Dendritic cell treated with granulocyte-macrophage colony-stimulating factor and Interleukin-4, amounts not matched to agents 40 ng/mL and 50 ng/mL, for 4 days (primary cell): ENCODE results near the gene DCAF11.

Source experiments
- H3K27ac Mint-ChIP-seq: one replicate; pipeline ENCODE4 v1.8.0; 2022; ENCODE audit warnings: mild to moderate bottlenecking, mixed read lengths
- H3K27me3 Mint-ChIP-seq: one replicate; pipeline ENCODE4 v1.8.0; 2022; ENCODE audit warnings: mild to moderate bottlenecking, mixed read lengths
- H3K36me3 Mint-ChIP-seq: one replicate; pipeline ENCODE4 v1.8.0; 2022; ENCODE audit warnings: low read depth, mixed read lengths
- H3K4me1 Mint-ChIP-seq: one replicate; pipeline ENCODE4 v1.8.0; 2022; ENCODE audit warnings: low read depth, mixed read lengths
- H3K4me3 Mint-ChIP-seq: one replicate; pipeline ENCODE4 v1.8.0; 2022; ENCODE audit warnings: mild to moderate bottlenecking, moderate library complexity, mixed read lengths
- H3K9me3 Mint-ChIP-seq: one replicate; pipeline ENCODE4 v1.8.0; 2022; ENCODE audit warnings: mixed read lengths
- intact Hi-C: fragments of 100-400 bp; cut with micrococcal nuclease; formaldehyde crosslinking; loops from one replicate; pipeline ENCODE4 v1.15.0; 2022

The DCAF11 gene

DNA sequence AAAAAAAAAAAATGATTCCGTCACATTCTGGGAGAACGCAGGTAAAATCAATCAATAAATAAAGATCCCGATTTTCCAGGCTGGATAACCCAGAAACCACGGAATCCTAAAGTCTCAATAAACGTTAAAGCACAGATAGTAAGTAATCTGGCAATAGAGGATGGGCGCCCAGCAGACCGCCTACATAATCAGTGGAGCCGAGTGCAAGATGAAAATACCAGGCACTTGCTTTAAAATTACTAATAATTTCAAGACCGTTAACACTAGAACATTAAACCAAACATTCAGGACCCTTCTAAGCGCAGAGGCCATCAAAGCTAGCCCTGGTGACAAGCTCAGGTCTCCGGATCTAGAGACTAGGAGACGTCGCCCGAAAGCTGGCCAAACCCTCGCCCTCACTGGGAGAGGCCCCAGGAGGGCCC, 1.2 kb upstream of the DCAF11 start:
- Mint-ChIP-seq H3K9me3 (no peaks in the 10 kb centered on the region), H3K27ac (peak overlapping the region; percentile 100), H3K27me3 (no peaks in the 10 kb centered on the region), H3K36me3 (peaks cover 45% of the 10 kb centered on the region), H3K4me1 (peaks cover 47% of the 10 kb centered on the region), H3K4me3 (peak overlapping the region; percentile 88)
- intact Hi-C loops = loop anchor here (10.0 kb wide), 1 partner anchor 101 kb away; the partner anchor contains the start of genes CHMP4A and MDP1

DNA sequence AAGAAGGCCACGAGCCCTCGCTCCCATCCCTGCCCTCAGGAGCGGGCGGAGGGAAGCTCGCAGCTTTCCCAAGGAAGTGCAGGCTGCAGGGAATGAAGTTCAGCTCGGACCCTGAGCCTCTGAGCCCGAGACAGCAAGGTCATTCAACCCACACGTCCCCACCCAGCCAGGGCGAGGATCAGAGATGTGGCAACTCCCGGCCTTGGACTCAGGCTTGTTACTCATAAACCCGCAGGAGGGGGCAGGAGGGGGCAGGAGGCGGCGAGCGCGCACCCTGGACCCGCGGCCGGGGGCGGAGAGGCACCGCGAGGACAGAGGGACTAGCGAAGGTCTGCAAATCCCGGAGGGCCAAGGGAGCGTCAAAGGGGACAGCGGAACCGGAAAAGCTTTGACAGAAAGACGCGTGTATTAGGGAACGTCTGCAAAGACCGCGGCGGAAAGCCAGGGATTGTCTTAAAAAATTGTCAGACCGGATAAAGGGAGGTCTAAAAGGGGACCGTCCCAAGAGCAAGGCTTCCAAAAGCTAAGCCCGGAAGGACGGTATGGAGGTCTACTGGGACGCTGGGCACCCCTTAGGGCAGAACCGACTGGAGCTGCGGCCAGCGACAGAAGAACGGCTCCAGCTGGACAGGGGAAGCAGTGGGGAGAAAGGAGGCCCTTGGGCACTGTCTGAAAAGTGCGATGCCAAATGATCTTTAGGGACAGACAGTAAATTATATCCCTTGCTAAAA, 611 bp upstream of the DCAF11 start:
- Mint-ChIP-seq H3K27ac (peak overlapping the region; percentile 100), H3K4me3 (peak overlapping the region; percentile 88), H3K36me3 (peaks cover 51% of the 10 kb centered on the region), H3K27me3 (no peaks in the 10 kb centered on the region), H3K9me3 (no peaks in the 10 kb centered on the region), H3K4me1 (peaks cover 42% of the 10 kb centered on the region)
- intact Hi-C loops = loop anchor here (1.0 to 10.0 kb wide), 6 partner anchors 20 to 101 kb away; partner anchors contain the start of genes CHMP4A, EMC9, IPO4 and IRF9

DNA sequence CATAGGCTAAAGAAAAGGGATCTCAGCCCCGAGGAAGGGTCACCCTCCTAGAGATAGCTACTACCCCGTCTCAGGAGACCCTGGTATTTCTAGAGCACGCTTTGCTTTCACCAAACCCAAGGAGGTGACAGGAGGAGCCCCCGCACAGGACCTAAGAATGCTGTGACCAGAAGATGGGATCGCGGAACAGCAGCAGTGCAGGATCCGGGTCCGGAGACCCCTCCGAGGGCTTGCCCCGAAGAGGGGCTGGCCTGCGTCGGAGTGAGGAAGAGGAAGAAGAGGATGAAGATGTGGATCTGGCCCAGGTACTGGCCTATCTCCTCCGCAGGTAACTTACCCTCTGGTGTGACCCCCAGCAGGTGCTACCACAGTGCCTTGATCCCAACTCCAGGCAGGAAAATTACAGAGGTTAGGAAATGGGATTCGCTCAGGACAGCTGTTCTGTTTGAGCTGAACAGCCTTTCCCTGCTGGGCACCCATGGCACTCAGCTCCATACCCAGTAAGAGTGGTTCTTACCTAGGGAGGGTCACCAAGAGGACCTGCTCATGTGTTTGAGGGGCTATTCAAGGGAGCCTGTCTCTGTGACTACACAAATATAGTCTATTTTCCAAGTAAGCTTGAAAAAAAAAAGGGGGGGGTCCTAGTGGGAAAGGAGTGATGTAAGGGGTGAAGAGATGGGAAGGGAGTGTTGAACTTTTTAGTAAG, 998 bp downstream of the DCAF11 start:
- H3K27ac Mint-ChIP-seq = peak overlapping the region; percentile 100
- H3K4me3 Mint-ChIP-seq = peak overlapping the region; percentile 88
- H3K27me3 Mint-ChIP-seq = no peaks in the 10 kb centered on the region
- peaks cover 67% of the 10 kb centered on the region for H3K36me3 Mint-ChIP-seq
- no peaks in the 10 kb centered on the region for H3K9me3 Mint-ChIP-seq
- intact Hi-C loops = loop anchor here (1.0 to 10.0 kb wide), 2 partner anchors 21 to 99 kb away; partner anchors contain the start of genes CHMP4A, MDP1 and PSME1
- H3K4me1 Mint-ChIP-seq = peaks cover 41% of the 10 kb centered on the region

DNA sequence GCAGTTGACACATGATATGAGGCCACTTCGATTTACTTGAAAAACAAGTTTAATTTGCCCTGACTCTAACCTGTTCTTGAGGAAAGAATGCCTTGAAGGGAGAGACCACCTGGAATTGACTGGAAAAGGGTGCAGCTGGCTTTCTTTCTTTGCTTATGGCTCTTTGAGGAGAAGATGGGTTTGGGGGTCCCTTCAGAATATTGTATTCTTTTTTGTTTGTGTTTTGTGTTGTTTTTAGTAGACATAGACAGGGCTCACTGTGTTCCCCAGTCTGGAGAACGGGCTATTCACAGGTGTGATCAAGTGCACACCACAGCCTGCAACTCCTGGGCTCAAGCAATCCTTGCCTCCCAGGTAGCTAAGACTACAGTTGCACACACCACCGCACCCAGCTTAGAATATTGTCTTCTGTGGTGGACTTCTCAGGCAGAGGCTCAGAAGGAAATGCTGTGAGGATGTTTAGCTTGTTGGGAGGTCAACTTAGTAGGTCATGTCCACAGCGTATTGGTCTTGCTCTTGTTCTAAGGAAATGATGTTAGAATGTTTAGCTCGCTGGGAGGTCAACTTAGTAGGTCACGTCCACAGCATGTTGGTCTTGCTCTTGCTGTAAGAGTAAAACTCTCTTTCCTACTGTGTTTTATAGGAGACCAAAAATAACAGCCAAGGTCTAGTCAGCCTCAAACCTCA, 1.7 kb downstream of the DCAF11 start:
- H3K27me3 Mint-ChIP-seq = no peaks in the 10 kb centered on the region
- peaks cover 36% of the 10 kb centered on the region for H3K4me1 Mint-ChIP-seq
- no peaks in the 10 kb centered on the region for H3K9me3 Mint-ChIP-seq
- H3K4me3 Mint-ChIP-seq = peak overlapping the region; percentile 88
- peak overlapping the region; percentile 48 for H3K27ac Mint-ChIP-seq
- peaks cover 74% of the 10 kb centered on the region for H3K36me3 Mint-ChIP-seq
- intact Hi-C loops = loop anchor here (10.0 kb wide), 1 partner anchor 99 kb away; the partner anchor contains the start of genes CHMP4A and MDP1

DNA sequence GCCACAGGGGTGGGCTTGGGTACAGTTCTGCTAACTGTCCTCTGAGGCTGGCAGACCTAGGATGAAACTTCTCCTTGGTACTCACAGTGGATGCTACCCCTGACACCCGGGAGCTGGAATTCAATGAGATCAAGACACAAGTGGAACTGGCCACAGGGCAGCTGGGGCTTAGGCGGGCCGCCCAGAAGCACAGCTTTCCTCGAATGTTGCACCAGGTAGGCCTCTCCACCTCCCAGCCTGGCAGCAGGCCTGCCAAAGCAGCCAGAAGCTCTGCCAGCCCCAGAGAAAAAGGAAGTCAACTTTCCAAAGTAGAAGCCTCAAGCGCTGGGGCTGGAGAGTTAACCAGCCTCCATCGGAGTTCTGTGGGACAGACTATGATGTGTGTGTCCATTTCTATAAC, 2.6 kb downstream of the DCAF11 start:
- Mint-ChIP-seq H3K9me3 (no peaks in the 10 kb centered on the region), H3K27ac (peak overlapping the region; percentile 48), H3K4me3 (no peak overlapping the region), H3K4me1 (peaks cover 36% of the 10 kb centered on the region), H3K27me3 (no peaks in the 10 kb centered on the region), H3K36me3 (peaks cover 83% of the 10 kb centered on the region)
- intact Hi-C loops = loop anchor here (10.0 kb wide), 1 partner anchor 98 kb away; the partner anchor contains the start of genes CHMP4A and MDP1

DNA sequence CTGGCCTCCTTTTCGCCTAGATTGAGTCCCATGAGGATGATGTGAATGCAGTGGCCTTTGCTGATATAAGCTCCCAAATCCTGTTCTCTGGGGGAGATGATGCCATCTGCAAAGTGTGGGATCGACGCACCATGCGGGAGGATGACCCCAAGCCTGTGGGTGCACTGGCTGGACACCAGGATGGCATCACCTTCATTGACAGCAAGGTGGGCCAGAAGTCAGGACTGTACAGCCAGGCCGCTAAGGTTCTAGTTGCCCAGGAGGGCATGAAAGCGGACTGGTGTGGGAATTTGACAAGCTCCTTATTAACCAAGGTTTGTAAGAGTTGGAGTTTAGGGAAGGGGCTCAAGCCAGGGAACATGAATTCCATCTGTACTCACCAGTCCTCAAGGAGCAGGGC, 5.1 kb downstream of the DCAF11 start:
- no peaks in the 10 kb centered on the region for H3K27me3 Mint-ChIP-seq
- peaks cover 39% of the 10 kb centered on the region for H3K4me1 Mint-ChIP-seq
- intact Hi-C loops = loop anchor here (10.0 kb wide), 1 partner anchor 95 kb away; the partner anchor contains the start of genes CHMP4A and MDP1
- H3K27ac Mint-ChIP-seq = no peak overlapping the region
- peaks cover 96% of the 10 kb centered on the region for H3K36me3 Mint-ChIP-seq
- H3K4me3 Mint-ChIP-seq = no peak overlapping the region
- no peaks in the 10 kb centered on the region for H3K9me3 Mint-ChIP-seq

DNA sequence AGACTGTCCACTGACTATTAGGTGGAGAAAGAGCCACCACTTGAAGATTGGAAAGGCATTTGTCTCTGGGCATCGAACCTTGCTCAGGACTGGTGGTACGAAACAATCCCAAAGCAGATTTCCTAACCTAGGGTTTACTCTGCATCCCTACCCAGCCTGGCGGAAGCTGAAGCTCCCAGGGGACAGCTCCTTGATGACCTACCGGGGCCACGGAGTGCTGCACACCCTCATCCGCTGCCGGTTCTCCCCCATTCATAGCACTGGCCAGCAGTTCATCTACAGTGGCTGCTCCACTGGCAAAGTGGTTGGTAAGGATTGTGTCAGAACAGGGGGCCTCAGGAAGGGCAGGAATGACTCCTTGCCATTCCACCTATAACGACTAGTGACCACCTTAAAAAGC, 6.6 kb downstream of the DCAF11 start:
- no peak overlapping the region for H3K4me3 Mint-ChIP-seq
- H3K27ac Mint-ChIP-seq = no peak overlapping the region
- H3K9me3 Mint-ChIP-seq = no peaks in the 10 kb centered on the region
- H3K4me1 Mint-ChIP-seq = peaks cover 27% of the 10 kb centered on the region
- no peaks in the 10 kb centered on the region for H3K27me3 Mint-ChIP-seq
- peaks cover 92% of the 10 kb centered on the region for H3K36me3 Mint-ChIP-seq
- intact Hi-C loops = no loop called here

DNA sequence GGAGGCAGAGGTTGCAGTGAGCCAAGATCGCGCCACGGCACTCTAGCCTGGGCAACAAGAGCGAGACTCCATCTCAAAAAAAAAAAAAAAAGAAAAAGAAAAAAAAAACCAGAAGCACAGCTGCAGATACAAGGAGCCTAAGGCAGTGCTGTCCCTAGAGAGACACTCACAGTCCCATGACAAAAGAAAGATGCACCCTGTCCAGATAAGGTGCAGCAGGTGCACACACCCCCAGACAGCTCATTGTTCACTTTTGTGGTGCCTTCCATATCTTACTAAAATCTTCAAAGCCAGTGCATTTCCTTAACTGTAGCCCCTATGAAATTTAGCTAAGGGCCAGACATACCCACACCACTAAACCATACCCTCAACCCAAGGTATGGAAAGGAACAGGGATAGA, 7.8 kb downstream of the DCAF11 start:
- intact Hi-C loops = no loop called here
- Mint-ChIP-seq H3K4me3 (no peak overlapping the region), H3K4me1 (peaks cover 15% of the 10 kb centered on the region), H3K36me3 (peaks cover 81% of the 10 kb centered on the region), H3K27me3 (no peaks in the 10 kb centered on the region), H3K9me3 (no peaks in the 10 kb centered on the region), H3K27ac (no peak overlapping the region)

DNA sequence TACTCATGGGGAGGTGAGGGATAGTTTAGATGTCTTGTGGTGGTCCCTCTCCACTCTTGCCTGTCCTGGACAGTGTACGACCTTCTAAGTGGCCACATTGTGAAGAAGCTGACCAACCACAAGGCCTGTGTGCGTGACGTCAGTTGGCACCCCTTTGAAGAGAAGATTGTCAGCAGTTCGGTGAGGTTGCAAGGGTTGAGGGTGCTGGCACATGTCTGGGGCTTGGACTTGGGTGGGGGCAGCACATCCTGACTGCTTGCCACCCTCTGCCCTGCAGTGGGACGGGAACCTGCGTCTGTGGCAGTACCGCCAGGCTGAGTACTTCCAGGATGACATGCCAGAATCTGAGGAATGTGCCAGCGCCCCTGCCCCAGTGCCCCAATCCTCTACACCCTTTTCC, 8.3 kb downstream of the DCAF11 start:
- no peak overlapping the region for H3K4me3 Mint-ChIP-seq
- H3K36me3 Mint-ChIP-seq = peaks cover 76% of the 10 kb centered on the region
- H3K4me1 Mint-ChIP-seq = peaks cover 11% of the 10 kb centered on the region
- H3K27ac Mint-ChIP-seq = no peak overlapping the region
- no peaks in the 10 kb centered on the region for H3K9me3 Mint-ChIP-seq
- H3K27me3 Mint-ChIP-seq = no peaks in the 10 kb centered on the region
- intact Hi-C loops = no loop called here

DNA sequence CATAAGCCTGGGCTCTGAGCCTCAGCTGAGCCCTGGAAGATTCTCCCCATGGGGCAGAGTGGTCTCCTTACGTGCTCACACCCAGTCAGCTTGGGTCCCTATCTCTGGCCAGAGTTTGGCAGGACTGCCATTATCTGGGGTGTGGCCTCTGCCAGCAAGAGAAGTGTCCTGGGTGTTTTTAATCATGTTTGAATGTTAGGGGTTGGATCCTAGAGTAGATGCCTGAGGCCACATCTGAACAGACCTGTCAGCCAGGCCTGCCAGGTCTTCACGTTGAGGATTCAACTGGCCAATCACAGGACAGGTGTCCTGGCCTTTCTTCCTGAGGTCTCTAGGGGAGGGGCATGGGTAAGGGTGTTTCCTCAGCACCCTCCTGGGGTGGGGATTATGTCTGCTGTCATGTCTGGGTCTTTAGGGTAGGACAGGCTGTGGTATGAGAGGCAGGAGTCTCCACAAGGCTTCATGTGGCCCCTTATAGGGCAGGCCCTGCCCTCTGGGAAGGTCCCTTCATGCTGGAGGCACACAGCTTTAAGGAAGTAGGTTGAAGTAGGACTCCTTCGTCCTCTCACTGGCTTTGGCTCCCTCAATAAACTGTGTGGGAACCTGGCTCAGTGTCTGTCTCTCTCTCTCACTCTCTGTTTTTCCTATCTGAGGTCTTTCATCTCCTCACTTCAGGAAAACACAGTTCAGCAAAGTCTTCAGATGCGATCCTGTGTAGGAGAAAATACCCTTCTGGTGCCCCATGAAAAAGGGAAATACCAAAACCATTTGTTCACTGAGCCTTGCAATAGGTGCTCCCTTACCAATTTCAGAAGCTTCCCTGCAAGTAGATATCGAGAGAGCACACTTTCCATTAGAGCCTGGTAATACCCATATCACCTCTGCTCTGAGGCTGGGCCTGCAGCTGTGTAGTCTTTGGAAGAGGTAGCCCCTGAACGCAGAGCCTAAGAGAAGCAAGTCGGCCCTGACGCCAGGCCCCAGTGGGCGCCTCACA, 9.1 kb downstream of the DCAF11 start:
- H3K27me3 Mint-ChIP-seq = no peaks in the 10 kb centered on the region
- peaks cover 68% of the 10 kb centered on the region for H3K36me3 Mint-ChIP-seq
- H3K9me3 Mint-ChIP-seq = no peaks in the 10 kb centered on the region
- H3K4me3 Mint-ChIP-seq = no peak overlapping the region
- intact Hi-C loops = no loop called here
- H3K27ac Mint-ChIP-seq = peak overlapping the region; percentile 72
- H3K4me1 Mint-ChIP-seq = peaks cover 11% of the 10 kb centered on the region

DNA sequence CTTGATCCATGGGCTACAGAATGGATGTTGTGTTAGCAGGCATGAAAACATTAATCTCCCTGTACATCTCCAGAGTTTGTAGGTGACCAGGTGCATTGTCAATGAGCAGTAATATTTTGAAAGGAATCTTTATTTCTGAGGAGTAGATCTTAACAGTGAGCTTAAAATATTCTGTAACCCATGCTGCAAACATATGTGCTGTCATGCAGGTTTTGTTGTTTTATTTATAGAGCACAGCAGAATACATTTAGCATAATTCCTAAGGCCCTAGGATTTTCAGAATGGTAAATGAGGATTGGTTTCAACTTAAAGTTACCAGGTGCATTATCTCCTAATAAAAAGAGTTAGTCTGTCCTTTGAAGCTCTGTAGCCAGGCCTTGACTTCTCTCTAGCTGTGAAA, 12.4 kb downstream of the DCAF11 start:
- Mint-ChIP-seq H3K27ac (no peak overlapping the region), H3K9me3 (no peaks in the 10 kb centered on the region), H3K4me1 (peaks cover 26% of the 10 kb centered on the region), H3K36me3 (peaks cover 47% of the 10 kb centered on the region), H3K27me3 (no peaks in the 10 kb centered on the region), H3K4me3 (no peak overlapping the region)
- intact Hi-C loops = no loop called here

DNA sequence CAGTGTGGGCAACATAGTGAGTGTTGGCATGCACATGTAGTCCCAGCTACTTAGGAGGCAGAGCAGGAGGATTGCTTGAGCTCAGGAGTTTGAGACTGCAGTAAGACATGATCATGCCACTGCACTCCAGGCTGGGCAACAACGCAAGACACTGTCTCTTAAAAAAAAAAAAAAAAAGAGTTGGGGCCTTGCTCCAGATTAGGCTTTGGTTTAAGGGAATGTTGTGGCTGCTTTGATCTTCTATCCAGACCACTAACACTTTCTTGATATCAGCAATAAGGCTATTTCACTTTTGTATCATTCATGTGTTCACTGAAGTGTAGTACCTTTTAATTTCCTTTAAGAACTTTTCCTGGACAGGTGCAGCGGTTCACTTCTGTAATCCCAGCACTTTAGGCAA, 13.1 kb downstream of the DCAF11 start:
- H3K4me1 Mint-ChIP-seq = peaks cover 28% of the 10 kb centered on the region
- H3K27me3 Mint-ChIP-seq = no peaks in the 10 kb centered on the region
- H3K27ac Mint-ChIP-seq = no peak overlapping the region
- H3K9me3 Mint-ChIP-seq = no peaks in the 10 kb centered on the region
- H3K4me3 Mint-ChIP-seq = no peak overlapping the region
- intact Hi-C loops = no loop called here
- H3K36me3 Mint-ChIP-seq = peaks cover 47% of the 10 kb centered on the region

DNA sequence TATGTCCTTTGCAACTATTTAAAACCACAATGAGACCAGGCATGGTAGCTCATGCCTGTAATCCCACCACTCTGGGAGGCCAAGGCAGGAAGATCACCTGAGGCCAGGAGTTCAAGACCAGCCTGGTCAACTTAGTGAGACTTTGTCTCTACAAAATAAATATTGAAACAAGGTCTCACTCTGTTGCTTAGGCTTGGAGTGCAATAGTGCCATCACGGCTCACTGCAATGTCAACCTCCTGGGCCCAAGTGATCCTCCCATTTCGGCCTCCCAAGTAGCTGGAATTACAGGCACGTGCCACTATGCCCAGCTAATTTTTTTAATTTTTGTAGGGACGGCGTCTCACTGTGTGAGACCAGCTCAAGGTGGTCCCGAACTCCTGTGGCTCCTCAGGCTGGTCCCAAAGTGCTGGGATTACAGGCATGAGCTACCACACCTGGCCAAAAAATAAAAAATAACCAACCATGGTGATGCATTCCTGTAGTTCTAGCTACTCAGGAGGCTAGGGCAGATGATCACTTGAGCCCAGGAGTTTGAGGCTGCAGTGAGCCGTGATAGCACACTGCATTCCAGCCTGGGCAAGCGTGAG, 14.9 kb downstream of the DCAF11 start:
- Mint-ChIP-seq H3K4me3 (no peak overlapping the region), H3K4me1 (peaks cover 17% of the 10 kb centered on the region), H3K36me3 (peaks cover 33% of the 10 kb centered on the region), H3K9me3 (no peaks in the 10 kb centered on the region), H3K27me3 (no peaks in the 10 kb centered on the region), H3K27ac (no peak overlapping the region)
- intact Hi-C loops = no loop called here
